Stimulated activated CD8-positive, alpha-beta memory T cell treated with anti-CD3 and anti-CD28 coated beads, Interleukin-7, amount 100 ng/mL, for 24 hours (primary cell): ENCODE data around the gene LTBP1.
"Not testable (repeated sequence)": the region's sequence is repeated elsewhere in the genome, so short reads cannot be mapped to it uniquely, and the experiment has no call there.

ENCODE experiments used
- DNase-seq: peaks from one replicate; pipeline ENCODE4 v3.0.0-alpha.2; 2020; ENCODE audit warnings: low read depth

Gene LTBP1

GRCh38 chr2:33430077-33430476, 483.3 kb downstream of the LTBP1 start:
- no peak for DNase-seq

- no peak for DNase-seq
Measured at GRCh38 chr2:33430856-33431255, 484.1 kb downstream of the LTBP1 start.

- DNase-seq = no peak
Measured at GRCh38 chr2:33432871-33433270, 486.1 kb downstream of the LTBP1 start.

GRCh38 chr2:33433279-33434235, 486.8 kb downstream of the LTBP1 start:
- no peak for DNase-seq

- no peak for DNase-seq
Measured at GRCh38 chr2:33435518-33435917, 488.8 kb downstream of the LTBP1 start.

- DNase-seq = no peak
Measured at GRCh38 chr2:33436083-33436482, 489.3 kb downstream of the LTBP1 start.

GRCh38 chr2:33437297-33437696, 490.5 kb downstream of the LTBP1 start:
- DNase-seq = no peak

GRCh38 chr2:33437815-33438214, 491.1 kb downstream of the LTBP1 start:
- DNase-seq = no peak

- no peak for DNase-seq
Measured at GRCh38 chr2:33441235-33441810, 494.6 kb downstream of the LTBP1 start.

GRCh38 chr2:33442052-33442451, 495.3 kb downstream of the LTBP1 start:
- DNase-seq = not testable (repeated sequence)

- no peak for DNase-seq
Measured at GRCh38 chr2:33442528-33443079, 495.9 kb downstream of the LTBP1 start.

- no peak for DNase-seq
Measured at GRCh38 chr2:33443274-33443829, 496.6 kb downstream of the LTBP1 start.

GRCh38 chr2:33444967-33445366, 498.2 kb downstream of the LTBP1 start:
- DNase-seq = no peak

GRCh38 chr2:33448220-33448899, 501.6 kb downstream of the LTBP1 start:
- no peak for DNase-seq
